Type B pancreatic cell (in vitro differentiated cells): Measurements from ENCODE around the gene MVB12B. TPM values are rescaled to one million over a fixed set of nuclear protein-coding genes. Genes with fewer than 3 reads are reported as not detected.

Experiments used
- DNase-seq: peaks from one replicate; pipeline ENCODE4 v3.0.0; 2021; ENCODE audit warnings: mixed read lengths; ENCODE audit not compliant: unreplicated experiment; ENCODE audit errors: extremely low spot score
- H3K27ac Mint-ChIP-seq: 2 replicates; pipeline ENCODE4 v1.8.0; 2021; ENCODE audit warnings: mild to moderate bottlenecking, mixed read lengths
- H3K27me3 Mint-ChIP-seq: 2 replicates; pipeline ENCODE4 v1.8.0; 2021; ENCODE audit warnings: mixed read lengths
- H3K36me3 Mint-ChIP-seq: 2 replicates; pipeline ENCODE4 v1.8.0; 2021; ENCODE audit warnings: mixed read lengths
- H3K4me1 Mint-ChIP-seq: one replicate; pipeline ENCODE4 v1.8.0; 2021; ENCODE audit warnings: mixed read lengths; ENCODE audit not compliant: unreplicated experiment
- H3K4me3 Mint-ChIP-seq: 2 replicates; pipeline ENCODE4 v1.8.0; 2021; ENCODE audit warnings: mild to moderate bottlenecking, mixed read lengths
- H3K9me3 Mint-ChIP-seq: 2 replicates; pipeline ENCODE4 v1.8.0; 2021; ENCODE audit warnings: mixed read lengths
- CTCF ChIP-seq: fragments of 200-600 bp; sonication (generic); conservative IDR thresholded peaks from 2 replicates; pipeline ENCODE4 v1.5.0; 2021; ENCODE audit warnings: antibody characterized with exemption, mild to moderate bottlenecking
- total RNA-seq: library from RNA; stranded (reverse); gene quantifications from 2 replicates; pipeline ENCODE4 v1.2.1, GENCODE V29; 2021; ENCODE audit warnings: low replicate concordance

Gene MVB12B
- total RNA-seq, 1 donor from 2014 or later: 26.1 TPM

GRCh38 chr9:126417684-126418083 lies 91.1 kb downstream of the MVB12B start:
- TF ChIP-seq CTCF: no peak
- H3K27me3 Mint-ChIP-seq: no peaks in the 10 kb centered on the region
- H3K4me3 Mint-ChIP-seq: no peak overlapping the region
- no peak overlapping the region for H3K27ac Mint-ChIP-seq
- H3K4me1 Mint-ChIP-seq: peaks cover 16% of the 10 kb centered on the region
- no peaks in the 10 kb centered on the region for H3K9me3 Mint-ChIP-seq
- DNase-seq: no peak
- H3K36me3 Mint-ChIP-seq: peaks cover 17% of the 10 kb centered on the region

GRCh38 chr9:126418608-126419007 lies 92.0 kb downstream of the MVB12B start:
- no peak for DNase-seq
- H3K27ac Mint-ChIP-seq: no peak overlapping the region
- no peaks in the 10 kb centered on the region for H3K27me3 Mint-ChIP-seq
- TF ChIP-seq CTCF: no peak
- peaks cover 17% of the 10 kb centered on the region for H3K36me3 Mint-ChIP-seq
- no peaks in the 10 kb centered on the region for H3K9me3 Mint-ChIP-seq
- H3K4me3 Mint-ChIP-seq: no peak overlapping the region
- H3K4me1 Mint-ChIP-seq: peaks cover 16% of the 10 kb centered on the region

- H3K36me3 Mint-ChIP-seq: peaks cover 22% of the 10 kb centered on the region
- peaks cover 16% of the 10 kb centered on the region for H3K4me1 Mint-ChIP-seq
- peak overlapping the region; percentile 58 for H3K27ac Mint-ChIP-seq
- no peak for TF ChIP-seq CTCF
- no peaks in the 10 kb centered on the region for H3K9me3 Mint-ChIP-seq
- DNase-seq: no peak
- no peaks in the 10 kb centered on the region for H3K27me3 Mint-ChIP-seq
- H3K4me3 Mint-ChIP-seq: no peak overlapping the region
These were observed 92.8 kb downstream of the MVB12B start for GRCh38 chr9:126419475-126419874.

GRCh38 chr9:126420135-126420534 lies 93.5 kb downstream of the MVB12B start:
- Mint-ChIP-seq H3K27ac (peak overlapping the region; percentile 58), H3K4me1 (peaks cover 16% of the 10 kb centered on the region), H3K4me3 (no peak overlapping the region), H3K36me3 (peaks cover 20% of the 10 kb centered on the region), H3K27me3 (no peaks in the 10 kb centered on the region), H3K9me3 (no peaks in the 10 kb centered on the region)
- TF ChIP-seq CTCF: no peak
- no peak for DNase-seq

- no peaks in the 10 kb centered on the region for H3K27me3 Mint-ChIP-seq
- H3K9me3 Mint-ChIP-seq: no peaks in the 10 kb centered on the region
- peaks cover 14% of the 10 kb centered on the region for H3K36me3 Mint-ChIP-seq
- H3K4me3 Mint-ChIP-seq: no peak overlapping the region
- TF ChIP-seq CTCF: no peak
- no peak for DNase-seq
- H3K27ac Mint-ChIP-seq: peak overlapping the region; percentile 52
- H3K4me1 Mint-ChIP-seq: peaks cover 16% of the 10 kb centered on the region
These were observed 94.3 kb downstream of the MVB12B start for GRCh38 chr9:126420643-126421564.
